Measurements from ENCODE around the gene LMOD3. TPM values are rescaled to one million over a fixed set of nuclear protein-coding genes. Genes with fewer than 3 reads are reported as not detected.

LMOD3 gene
- total RNA-seq, 2 donors from 2014 or later: 0.33 TPM; not detected in 1

DNA sequence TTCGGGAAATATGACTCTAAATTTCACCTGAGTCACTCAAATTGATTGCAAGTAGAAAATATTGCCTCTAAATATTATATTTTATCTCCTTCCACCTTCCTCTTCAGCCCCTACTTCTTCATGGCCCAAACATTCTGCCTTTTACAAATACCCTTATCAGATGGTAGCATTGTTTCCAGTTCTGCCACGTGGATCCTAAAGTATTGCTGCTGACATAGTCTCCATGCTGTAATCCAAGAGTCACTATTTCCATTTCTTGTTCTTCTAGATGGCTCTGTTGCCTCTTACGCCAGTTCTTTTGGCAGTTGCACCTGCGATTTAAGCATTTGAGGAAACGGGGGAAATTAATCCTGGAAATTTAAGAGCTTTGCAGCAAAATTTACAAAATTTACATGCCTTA, 13.6 kb downstream of the LMOD3 start:
- H3K4me1 ChIP-seq: no peaks in the 10 kb centered on the region
- H3K27me3 ChIP-seq: no peaks in the 10 kb centered on the region
- no peaks in the 10 kb centered on the region for H3K9me3 ChIP-seq
- peaks cover 2 to 6% of the 10 kb centered on the region in 2 donors for H3K36me3 ChIP-seq (replicated peaks in 1 of 2; ENCODE audit: insufficient read depth in 1 of 2, low read depth in 2 of 2)
- ATAC-seq (no peak), DNase-seq (no peak)
- intact Hi-C loops (cut with DNase I): no loop called here
- H3K27ac ChIP-seq: no peak overlapping the region
- no peak overlapping the region for H3K4me3 ChIP-seq
- 73 to 76% methylated on average over 5 of the region's 5 CpGs for WGBS, 2 donors
- no peak for TF ChIP-seq POLR2A (IDR thresholded peaks at IDR 0.05)
- TF ChIP-seq, protein P1, sequence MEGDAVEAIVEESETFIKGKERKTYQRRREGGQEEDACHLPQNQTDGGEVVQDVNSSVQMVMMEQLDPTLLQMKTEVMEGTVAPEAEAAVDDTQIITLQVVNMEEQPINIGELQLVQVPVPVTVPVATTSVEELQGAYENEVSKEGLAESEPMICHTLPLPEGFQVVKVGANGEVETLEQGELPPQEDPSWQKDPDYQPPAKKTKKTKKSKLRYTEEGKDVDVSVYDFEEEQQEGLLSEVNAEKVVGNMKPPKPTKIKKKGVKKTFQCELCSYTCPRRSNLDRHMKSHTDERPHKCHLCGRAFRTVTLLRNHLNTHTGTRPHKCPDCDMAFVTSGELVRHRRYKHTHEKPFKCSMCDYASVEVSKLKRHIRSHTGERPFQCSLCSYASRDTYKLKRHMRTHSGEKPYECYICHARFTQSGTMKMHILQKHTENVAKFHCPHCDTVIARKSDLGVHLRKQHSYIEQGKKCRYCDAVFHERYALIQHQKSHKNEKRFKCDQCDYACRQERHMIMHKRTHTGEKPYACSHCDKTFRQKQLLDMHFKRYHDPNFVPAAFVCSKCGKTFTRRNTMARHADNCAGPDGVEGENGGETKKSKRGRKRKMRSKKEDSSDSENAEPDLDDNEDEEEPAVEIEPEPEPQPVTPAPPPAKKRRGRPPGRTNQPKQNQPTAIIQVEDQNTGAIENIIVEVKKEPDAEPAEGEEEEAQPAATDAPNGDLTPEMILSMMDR (IDR thresholded peaks at IDR 0.05): no peak

DNA sequence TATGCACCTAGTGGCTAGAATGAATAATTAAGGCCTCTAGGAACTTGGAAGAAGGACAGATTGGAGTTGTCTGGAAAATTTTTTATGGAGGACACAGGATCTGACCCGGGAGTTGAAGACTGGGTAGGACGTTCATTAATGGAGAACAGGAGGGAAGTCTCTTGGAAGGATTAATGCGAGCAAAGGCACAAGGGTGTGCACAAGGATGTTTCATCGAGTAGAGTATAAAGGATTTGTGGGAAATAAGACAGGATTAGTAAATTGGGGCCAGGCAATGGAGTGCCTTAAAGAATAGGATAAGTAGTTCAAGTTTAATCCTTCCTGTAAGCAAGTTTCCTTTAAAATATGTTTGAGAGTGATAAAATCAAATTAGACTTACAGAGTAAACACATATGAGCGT, 14.6 kb downstream of the LMOD3 start:
- Histone ChIP-seq H3K27me3 (no peaks in the 10 kb centered on the region), H3K4me3 (no peak overlapping the region), H3K27ac (no peak overlapping the region), H3K36me3 (replicated peaks in 1 of 2; ENCODE audit: insufficient read depth in 1 of 2, low read depth in 2 of 2) (peaks cover 3 to 10% of the 10 kb centered on the region in 2 donors), H3K4me1 (no peaks in the 10 kb centered on the region), H3K9me3 (no peaks in the 10 kb centered on the region)
- DNase-seq (no peak), ATAC-seq (no peak)
- intact Hi-C loops (cut with DNase I): no loop called here
- TF ChIP-seq, protein P1 (IDR thresholded peaks at IDR 0.05): no peak
- no peak for TF ChIP-seq POLR2A (IDR thresholded peaks at IDR 0.05)
- WGBS, 2 donors: 71 to 80% methylated on average over 5 of the region's 5 CpGs

DNA sequence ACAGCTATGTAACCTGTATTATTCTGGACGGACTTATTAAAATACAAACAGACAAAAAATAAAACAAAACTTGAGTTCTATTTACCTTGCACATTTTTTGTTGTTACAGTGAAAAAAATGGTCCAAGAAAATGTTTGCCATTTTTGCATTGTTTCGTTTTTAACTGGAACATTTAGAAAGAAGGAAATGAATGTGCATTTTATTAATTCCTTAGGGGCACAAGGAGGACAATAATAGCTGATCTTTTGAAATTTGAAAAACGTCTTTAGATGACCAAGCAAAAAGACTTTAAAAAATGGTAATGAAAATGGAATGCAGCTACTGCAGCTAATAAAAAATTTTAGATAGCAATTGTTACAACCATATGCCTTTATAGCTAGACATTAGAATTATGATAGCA, 17.1 kb downstream of the LMOD3 start:
- no peaks in the 10 kb centered on the region for H3K4me1 ChIP-seq
- no peak overlapping the region for H3K27ac ChIP-seq
- ATAC-seq: no peak
- intact Hi-C loops (cut with DNase I): no loop called here
- H3K27me3 ChIP-seq: no peaks in the 10 kb centered on the region
- no peak for TF ChIP-seq POLR2A (IDR thresholded peaks at IDR 0.05)
- TF ChIP-seq, protein P1 (IDR thresholded peaks at IDR 0.05): no peak
- H3K36me3 ChIP-seq (replicated peaks in 1 of 2; ENCODE audit: insufficient read depth in 1 of 2, low read depth in 2 of 2): peaks cover 3 to 19% of the 10 kb centered on the region in 2 donors
- 44 to 55% methylated on average over 3 of the region's 3 CpGs for WGBS, 2 donors
- H3K9me3 ChIP-seq: no peaks in the 10 kb centered on the region
- no peak overlapping the region for H3K4me3 ChIP-seq
- DNase-seq: no peak

DNA sequence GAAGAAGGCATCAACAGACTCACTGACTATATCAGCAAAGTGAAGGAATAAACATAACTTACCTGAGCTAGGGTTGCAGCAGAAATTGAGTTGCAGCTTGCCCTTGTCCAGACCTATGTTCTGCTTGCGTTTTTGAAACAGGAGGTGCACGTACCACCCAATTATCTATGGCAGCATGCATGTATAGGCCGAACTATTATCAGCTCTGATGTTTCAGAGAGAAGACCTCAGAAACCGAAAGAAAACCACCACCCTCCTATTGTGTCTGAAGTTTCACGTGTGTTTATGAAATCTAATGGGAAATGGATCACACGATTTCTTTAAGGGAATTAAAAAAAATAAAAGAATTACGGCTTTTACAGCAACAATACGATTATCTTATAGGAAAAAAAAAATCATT, 17.8 kb downstream of the LMOD3 start:
- Histone ChIP-seq H3K4me3 (no peak overlapping the region), H3K9me3 (no peaks in the 10 kb centered on the region), H3K27me3 (no peaks in the 10 kb centered on the region), H3K27ac (no peak overlapping the region), H3K4me1 (no peaks in the 10 kb centered on the region), H3K36me3 (replicated peaks in 1 of 2; ENCODE audit: insufficient read depth in 1 of 2, low read depth in 2 of 2) (peaks cover 3 to 19% of the 10 kb centered on the region in 2 donors)
- intact Hi-C loops (cut with DNase I): no loop called here
- TF ChIP-seq, protein P1 (IDR thresholded peaks at IDR 0.05): no peak
- no peak for TF ChIP-seq POLR2A (IDR thresholded peaks at IDR 0.05)
- ATAC-seq (no peak), DNase-seq (no peak)
- 83 to 86% methylated on average over 8 of the region's 8 CpGs for WGBS, 2 donors

DNA sequence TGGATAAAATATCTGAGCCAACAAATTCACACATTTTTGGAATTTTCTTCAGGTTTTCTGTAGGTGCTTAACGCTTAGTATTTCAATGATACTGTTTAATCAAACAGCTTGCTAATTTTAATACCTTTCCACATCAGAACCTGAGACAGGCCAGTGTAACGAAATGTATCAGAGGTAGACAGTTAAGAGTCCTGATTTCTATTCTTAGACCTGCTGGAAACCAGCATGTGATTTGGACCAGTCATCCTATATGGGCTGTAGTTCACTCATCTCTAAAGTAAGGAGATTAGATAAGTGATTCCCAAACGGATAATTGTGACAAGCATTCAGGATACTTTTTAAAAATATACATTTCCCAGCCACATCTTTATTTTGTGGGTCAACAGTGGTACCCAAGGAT, 19.3 kb downstream of the LMOD3 start:
- intact Hi-C loops (cut with DNase I): no loop called here
- Histone ChIP-seq H3K4me1 (no peaks in the 10 kb centered on the region), H3K36me3 (replicated peaks in 1 of 2; ENCODE audit: insufficient read depth in 1 of 2, low read depth in 2 of 2) (peaks cover 3 to 19% of the 10 kb centered on the region in 2 donors), H3K9me3 (no peaks in the 10 kb centered on the region), H3K27ac (no peak overlapping the region), H3K4me3 (no peak overlapping the region), H3K27me3 (no peaks in the 10 kb centered on the region)
- no peak for TF ChIP-seq POLR2A (IDR thresholded peaks at IDR 0.05)
- TF ChIP-seq, protein P1 (IDR thresholded peaks at IDR 0.05): no peak
- 70 to 77% methylated on average over 3 of the region's 3 CpGs for WGBS, 2 donors
- no peak for DNase-seq
- no peak for ATAC-seq
